Tibial artery (tissue), 4 donors: ENCODE data around the gene DPP10.

ENCODE experiments used
- DNase-seq, 2 donors: peaks; one replicate each; pipeline ENCODE4 v3.0.0-alpha.2; 2019
- H3K27ac ChIP-seq, 2 donors: fragments of 200-600 bp; sonication (generic) in 1 of 2; 1 replicate in 1 of 2; 2 replicates in 1 of 2; pipeline ENCODE4 v1.5.1; 2018 to 2019; ENCODE audit warnings: mild to moderate bottlenecking in 1 of 2
- H3K27me3 ChIP-seq, 2 donors: fragments of 200-600 bp; sonication (generic) in 1 of 2; one replicate each; pipeline versions ENCODE4 v1.5.1 to v1.6.0; 2016 to 2019
- H3K36me3 ChIP-seq, 3 donors: fragments of 200-600 bp; sonication (generic) in 2 of 3; one replicate each; pipeline ENCODE4 v1.5.1; 2016 to 2019; ENCODE audit warnings: mild to moderate bottlenecking in 2 of 3
- H3K4me1 ChIP-seq, 4 donors: fragments of 200-600 bp; sonication (generic) in 2 of 4; 1 replicate in 3 of 4; 2 replicates in 1 of 4; pipeline ENCODE4 v1.5.1; 2016 to 2019
- H3K4me3 ChIP-seq, 2 donors: fragments of 200-600 bp; sonication (generic) in 1 of 2; 1 replicate in 1 of 2; 2 replicates in 1 of 2; pipeline ENCODE4 v1.5.1; 2018 to 2019; ENCODE audit warnings: mild to moderate bottlenecking in 2 of 2
- H3K9me3 ChIP-seq, 3 donors: fragments of 200-600 bp; sonication (generic) in 1 of 3; one replicate each; pipeline ENCODE4 v1.5.1; 2016 to 2019
- intact Hi-C: fragments of 100-400 bp; cut with DNase I; formaldehyde crosslinking; loops from one replicate; pipeline ENCODE4 v1.15.0; 2023; ENCODE audit warnings: low total_unique reads
- TF ChIP-seq, protein P1 (sequence below), 2 experiments: fragments of 200-600 bp in 1 of 2; fragments of 450-650 bp in 1 of 2; IDR thresholded peaks; one replicate each; pipeline ENCODE4 v1.5.1; 2017 to 2019; ENCODE audit warnings: antibody characterized with exemption in 2 of 2, mild to moderate bottlenecking in 1 of 2, moderate library complexity in 1 of 2

DPP10 gene

DNA sequence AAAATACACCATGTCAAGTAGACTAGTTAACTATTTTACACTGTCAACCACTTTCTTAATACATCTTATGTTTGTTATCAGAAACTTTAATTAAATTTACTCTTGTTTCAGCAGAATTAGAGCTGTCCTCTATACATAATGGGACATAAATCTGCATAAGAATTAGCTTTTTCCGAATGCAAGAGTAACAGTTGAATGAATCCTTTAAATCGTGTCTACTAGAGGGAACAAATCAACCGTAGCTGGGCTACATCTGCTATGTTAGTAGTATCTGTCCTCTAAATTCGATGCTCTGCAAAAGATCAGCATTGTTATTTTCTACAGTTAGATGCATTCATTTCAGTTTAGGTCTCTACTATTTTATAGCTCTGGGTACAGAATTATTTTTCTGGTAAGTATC, 1090.6 kb downstream of the DPP10 start:
- Histone ChIP-seq H3K27ac (no peak overlapping the region), H3K9me3 (no peaks in the 10 kb centered on the region), H3K4me3 (no peak overlapping the region), H3K36me3 (no peaks in the 10 kb centered on the region), H3K4me1 (no peaks in the 10 kb centered on the region), H3K27me3 (no peaks in the 10 kb centered on the region)
- TF ChIP-seq, protein P1, sequence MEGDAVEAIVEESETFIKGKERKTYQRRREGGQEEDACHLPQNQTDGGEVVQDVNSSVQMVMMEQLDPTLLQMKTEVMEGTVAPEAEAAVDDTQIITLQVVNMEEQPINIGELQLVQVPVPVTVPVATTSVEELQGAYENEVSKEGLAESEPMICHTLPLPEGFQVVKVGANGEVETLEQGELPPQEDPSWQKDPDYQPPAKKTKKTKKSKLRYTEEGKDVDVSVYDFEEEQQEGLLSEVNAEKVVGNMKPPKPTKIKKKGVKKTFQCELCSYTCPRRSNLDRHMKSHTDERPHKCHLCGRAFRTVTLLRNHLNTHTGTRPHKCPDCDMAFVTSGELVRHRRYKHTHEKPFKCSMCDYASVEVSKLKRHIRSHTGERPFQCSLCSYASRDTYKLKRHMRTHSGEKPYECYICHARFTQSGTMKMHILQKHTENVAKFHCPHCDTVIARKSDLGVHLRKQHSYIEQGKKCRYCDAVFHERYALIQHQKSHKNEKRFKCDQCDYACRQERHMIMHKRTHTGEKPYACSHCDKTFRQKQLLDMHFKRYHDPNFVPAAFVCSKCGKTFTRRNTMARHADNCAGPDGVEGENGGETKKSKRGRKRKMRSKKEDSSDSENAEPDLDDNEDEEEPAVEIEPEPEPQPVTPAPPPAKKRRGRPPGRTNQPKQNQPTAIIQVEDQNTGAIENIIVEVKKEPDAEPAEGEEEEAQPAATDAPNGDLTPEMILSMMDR (IDR thresholded peaks at IDR 0.05) = no peak
- DNase-seq = no peak
- intact Hi-C loops = no loop called here

DNA sequence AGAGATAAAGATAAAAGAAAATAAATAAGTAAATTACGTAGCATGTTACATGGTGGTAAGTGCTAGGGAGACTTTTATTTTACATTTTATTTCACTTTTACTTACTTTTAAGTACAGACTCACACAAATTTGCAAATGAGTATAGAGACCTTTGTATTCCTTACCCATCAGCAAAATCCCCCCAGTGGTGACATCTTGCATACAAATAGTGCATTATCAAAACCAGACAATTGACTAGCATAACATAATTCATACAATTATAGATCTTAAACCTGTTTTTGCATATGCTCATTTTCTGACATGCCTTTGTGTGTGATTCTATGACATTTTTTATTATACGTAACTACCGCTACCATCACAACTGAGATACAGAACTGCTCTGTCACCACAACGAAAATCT, 1099.4 kb downstream of the DPP10 start:
- Histone ChIP-seq H3K4me3 (no peak overlapping the region), H3K4me1 (no peaks in the 10 kb centered on the region), H3K9me3 (no peaks in the 10 kb centered on the region), H3K27me3 (no peaks in the 10 kb centered on the region), H3K36me3 (no peaks in the 10 kb centered on the region), H3K27ac (no peak overlapping the region)
- TF ChIP-seq, protein P1 (IDR thresholded peaks at IDR 0.05) = no peak
- intact Hi-C loops = no loop called here
- DNase-seq = no peak

DNA sequence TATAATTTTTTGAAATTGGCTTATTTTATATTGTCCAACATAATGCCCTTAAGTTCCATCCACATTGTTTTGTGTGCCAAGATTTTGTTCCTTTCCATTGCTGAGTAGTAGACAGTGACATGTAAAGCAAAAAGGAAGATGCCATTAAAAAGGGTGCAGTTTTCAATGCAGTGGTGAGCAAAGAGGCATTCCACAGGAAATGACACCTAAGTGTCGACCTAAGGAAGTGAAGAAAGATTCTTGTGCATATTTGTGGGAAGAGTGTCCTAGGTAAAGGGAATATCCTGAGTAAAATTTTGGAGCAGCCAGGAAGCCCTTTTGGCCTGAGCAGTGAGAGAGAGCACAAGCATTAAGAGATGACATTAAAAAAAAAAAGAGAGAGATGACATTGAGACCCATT, 1099.9 kb downstream of the DPP10 start:
- no peak overlapping the region for H3K4me3 ChIP-seq
- no peaks in the 10 kb centered on the region for H3K36me3 ChIP-seq
- H3K27me3 ChIP-seq = no peaks in the 10 kb centered on the region
- no peaks in the 10 kb centered on the region for H3K4me1 ChIP-seq
- H3K27ac ChIP-seq = no peak overlapping the region
- H3K9me3 ChIP-seq = no peaks in the 10 kb centered on the region
- TF ChIP-seq, protein P1 (IDR thresholded peaks at IDR 0.05) = no peak
- intact Hi-C loops = no loop called here
- DNase-seq = no peak

DNA sequence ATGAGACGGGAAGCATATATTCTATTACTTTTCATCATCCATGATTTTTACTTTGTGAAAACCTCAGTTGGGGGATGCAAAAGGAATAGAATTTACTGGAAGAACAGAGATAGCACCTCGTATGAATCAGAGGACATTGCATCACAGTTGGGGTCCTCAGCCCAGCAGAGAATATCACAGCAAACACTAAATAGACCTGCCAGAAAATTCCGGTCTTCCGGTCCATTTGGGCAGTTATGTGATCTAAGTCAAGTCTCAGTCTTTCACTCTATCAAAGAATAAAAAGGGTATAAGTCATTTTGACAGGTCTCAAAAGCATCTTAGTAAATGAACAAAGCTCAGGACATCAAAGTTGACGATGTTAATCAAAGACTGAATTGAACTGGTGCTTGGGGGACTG, 1100.6 kb downstream of the DPP10 start:
- H3K4me3 ChIP-seq = no peak overlapping the region
- H3K27ac ChIP-seq = no peak overlapping the region
- intact Hi-C loops = no loop called here
- H3K4me1 ChIP-seq = no peaks in the 10 kb centered on the region
- H3K9me3 ChIP-seq = no peaks in the 10 kb centered on the region
- DNase-seq = no peak
- TF ChIP-seq, protein P1 (IDR thresholded peaks at IDR 0.05) = no peak
- H3K36me3 ChIP-seq = no peaks in the 10 kb centered on the region
- H3K27me3 ChIP-seq = no peaks in the 10 kb centered on the region

DNA sequence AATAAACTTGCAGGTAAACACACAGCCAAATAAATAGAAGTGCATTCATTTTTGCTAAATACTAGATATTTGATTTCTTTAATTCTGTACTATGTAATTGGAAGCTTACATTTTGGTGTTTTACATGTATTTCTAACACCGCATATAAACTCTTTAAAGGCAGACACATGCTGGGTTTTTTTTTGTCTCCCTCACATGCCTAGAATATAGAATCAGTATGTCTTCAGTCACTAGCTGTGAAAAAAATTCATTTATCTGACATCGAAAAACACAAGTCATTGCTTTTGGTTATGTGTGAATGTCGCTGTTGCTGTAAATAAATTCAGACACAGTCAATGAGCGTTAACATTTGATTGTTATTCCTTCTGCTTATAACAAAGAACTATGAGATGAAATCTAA, 1101.0 kb downstream of the DPP10 start:
- DNase-seq = no peak
- Histone ChIP-seq H3K36me3 (no peaks in the 10 kb centered on the region), H3K27ac (no peak overlapping the region), H3K4me3 (no peak overlapping the region), H3K4me1 (no peaks in the 10 kb centered on the region), H3K27me3 (no peaks in the 10 kb centered on the region), H3K9me3 (no peaks in the 10 kb centered on the region)
- intact Hi-C loops = no loop called here
- TF ChIP-seq, protein P1 (IDR thresholded peaks at IDR 0.05) = no peak

DNA sequence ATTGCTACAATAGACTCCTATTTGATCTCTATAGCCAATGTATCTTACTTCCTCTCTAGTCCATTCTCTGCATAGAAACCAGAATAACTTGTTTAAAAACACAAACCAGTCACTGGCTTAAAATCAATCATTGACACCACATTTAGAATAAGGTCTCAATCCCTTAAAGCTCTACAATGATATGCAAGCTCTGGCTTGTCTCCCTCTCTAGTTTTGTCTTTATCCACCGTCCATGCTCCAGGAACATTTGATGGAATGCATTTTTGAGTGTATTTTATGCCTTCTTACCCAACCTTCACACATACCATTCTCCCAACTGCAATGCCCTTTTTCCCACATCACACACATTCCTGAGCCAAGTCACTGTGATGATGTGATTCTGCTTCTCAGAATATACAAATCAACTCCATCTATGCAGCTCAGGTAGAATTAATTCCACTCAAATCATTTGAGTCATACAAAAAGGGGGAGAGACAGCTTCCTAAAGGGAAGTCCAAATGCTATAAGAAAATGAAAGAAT, 1107.2 kb downstream of the DPP10 start:
- no peak overlapping the region for H3K27ac ChIP-seq
- no peak for DNase-seq

More for the DNA sequence above, 1107.2 kb downstream of the DPP10 start:
- Histone ChIP-seq H3K4me1 (no peaks in the 10 kb centered on the region), H3K4me3 (no peak overlapping the region), H3K27me3 (no peaks in the 10 kb centered on the region), H3K9me3 (no peaks in the 10 kb centered on the region), H3K36me3 (no peaks in the 10 kb centered on the region)
- TF ChIP-seq, protein P1 (IDR thresholded peaks at IDR 0.05) = no peak
- intact Hi-C loops = no loop called here
